Epithelial cell of esophagus (primary cell): Measurements from ENCODE around the gene MTF2.
A peak's percentile ranks its signal among the peaks of the same experiment; 100 is the strongest.

Experiments
- DNase-seq: peaks from one replicate; pipeline ENCODE4 v3.0.0; 2010; ENCODE audit warnings: low read depth
- H3K4me3 ChIP-seq: 2 replicates; pipeline ENCODE4 v1.5.1; 2011; ENCODE audit warnings: mild to moderate bottlenecking, low read length, control low read depth
- CTCF ChIP-seq: IDR thresholded peaks from 2 replicates; pipeline ENCODE4 v1.5.1; 2011; ENCODE audit warnings: low read depth, mild to moderate bottlenecking, low read length, control low read depth, inconsistent platforms; ENCODE audit not compliant: insufficient read depth; ENCODE audit errors: missing control alignments

MTF2 gene

GRCh38 chr1:93180723-93181613, 101.9 kb downstream of the MTF2 start, which contains the start of gene CCDC18:
TSS of gene CCDC18 (plus strand) at chr1:93180724. CDS start at chr1:93183362, 2,638 bp downstream.
- peak; percentile 73 for DNase-seq

GRCh38 chr1:93186667-93187066, 107.6 kb downstream of the MTF2 start:
- no peak for TF ChIP-seq CTCF
- no peak for DNase-seq
- no peak overlapping the region for H3K4me3 ChIP-seq

More at GRCh38 chr1:93180723-93181613, 101.9 kb downstream of the MTF2 start, which contains the start of gene CCDC18:
- peak within 1 kb of the TSS; percentile 97 for H3K4me3 ChIP-seq
- TF ChIP-seq CTCF, result no peak
